ENCODE data around the gene TMEM123.
A peak's percentile ranks its signal among the peaks of the same experiment; 100 is the strongest.
"Not testable (repeated sequence)": the region's sequence is repeated elsewhere in the genome, so short reads cannot be mapped to it uniquely, and the experiment has no call there.

The TMEM123 gene

GRCh38 chr11:102451681-102452460, 694 bp downstream of the TMEM123 start:
- intact Hi-C loops (cut with DNase I), result loop anchor here (1.0 to 5.0 kb wide), 3 partner anchors 45 to 105 kb away; partner anchors contain the start of gene BIRC2

GRCh38 chr11:102451041-102451680, 1.4 kb downstream of the TMEM123 start:
- DNase-seq, result no peak
- intact Hi-C loops (cut with DNase I), result loop anchor here (1.0 to 5.0 kb wide), 3 partner anchors 46 to 104 kb away; partner anchors contain the start of gene BIRC2

More at GRCh38 chr11:102451681-102452460, 694 bp downstream of the TMEM123 start:
- DNase-seq, result peak; percentile 37 to 94 (median 62)

DNA sequence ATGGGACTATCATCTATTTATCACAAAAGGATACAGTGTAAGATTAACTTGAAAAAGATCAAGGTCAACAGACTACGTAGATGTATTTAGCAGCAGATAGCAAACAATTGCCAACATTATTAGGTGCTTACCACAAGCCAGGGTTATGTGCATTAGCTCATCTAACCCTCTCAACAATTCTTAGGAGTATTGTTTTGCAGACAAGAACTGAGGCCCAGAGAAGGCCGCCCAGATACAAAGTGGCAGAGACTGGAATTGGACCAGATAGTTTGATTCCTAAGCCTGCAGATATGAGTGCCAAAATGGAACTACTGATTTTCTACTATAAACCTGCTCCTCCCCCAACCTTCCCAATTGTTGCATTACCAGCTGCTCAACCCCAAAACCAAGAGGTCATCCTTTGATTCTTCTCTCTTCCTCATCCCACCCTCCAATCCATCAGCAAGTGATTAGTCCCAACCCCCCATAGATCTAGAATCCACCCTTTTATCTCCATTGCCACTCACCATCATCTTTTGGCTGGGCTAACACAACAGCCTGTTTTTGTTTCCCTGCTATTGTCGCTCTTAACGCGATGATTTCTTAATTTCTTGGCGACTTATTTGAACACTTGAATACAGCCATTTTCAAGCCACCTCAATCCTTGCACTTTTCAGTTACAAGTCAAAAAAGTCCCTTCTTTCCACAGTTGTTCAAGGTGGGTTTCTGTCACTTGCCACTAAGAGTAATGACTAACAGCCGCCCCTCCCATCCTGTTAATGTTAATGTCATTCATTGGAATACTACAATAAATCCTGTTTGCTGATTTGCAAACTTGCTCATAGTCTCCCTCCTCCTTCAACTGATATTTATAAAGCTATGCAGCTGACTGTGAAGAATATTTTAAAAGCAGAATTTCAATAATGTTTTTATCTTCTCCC, 2.7 kb downstream of the TMEM123 start:
- intact Hi-C loops (cut with DNase I), result loop anchor here (5.0 kb wide), 2 partner anchors 47 to 103 kb away; partner anchors contain the start of gene BIRC2
- no peak for DNase-seq

GRCh38 chr11:102448869-102449224, 3.7 kb downstream of the TMEM123 start:
- intact Hi-C loops (cut with DNase I), result no loop called here

GRCh38 chr11:102447941-102448868, 4.4 kb downstream of the TMEM123 start:
- intact Hi-C loops (cut with DNase I), result no loop called here
- DNase-seq, result no peak

More at GRCh38 chr11:102448869-102449224, 3.7 kb downstream of the TMEM123 start:
- DNase-seq, result no peak

- intact Hi-C loops (cut with DNase I), result no loop called here
- DNase-seq, result no peak
Measured at GRCh38 chr11:102447193-102447592, 5.4 kb downstream of the TMEM123 start.

DNA sequence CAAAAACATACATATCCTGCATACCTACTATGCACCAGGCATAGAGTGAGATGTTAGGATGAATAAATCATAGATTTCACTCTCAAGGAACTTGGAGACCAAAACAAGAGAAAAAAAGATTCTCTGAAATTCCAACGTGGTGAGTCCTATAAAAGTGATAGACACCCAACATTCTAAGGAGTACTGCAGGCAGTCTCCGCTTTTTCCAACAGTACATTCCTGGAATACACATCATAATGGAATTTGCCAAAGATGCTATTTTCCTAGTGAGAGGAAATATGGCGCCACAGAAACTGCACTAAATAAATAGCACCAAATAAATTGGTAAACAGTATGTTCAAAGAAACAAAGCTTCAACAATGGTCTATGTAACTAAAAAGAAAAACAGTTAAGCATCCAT, 6.0 kb downstream of the TMEM123 start:
- intact Hi-C loops (cut with DNase I), result no loop called here
- no peak for DNase-seq

DNA sequence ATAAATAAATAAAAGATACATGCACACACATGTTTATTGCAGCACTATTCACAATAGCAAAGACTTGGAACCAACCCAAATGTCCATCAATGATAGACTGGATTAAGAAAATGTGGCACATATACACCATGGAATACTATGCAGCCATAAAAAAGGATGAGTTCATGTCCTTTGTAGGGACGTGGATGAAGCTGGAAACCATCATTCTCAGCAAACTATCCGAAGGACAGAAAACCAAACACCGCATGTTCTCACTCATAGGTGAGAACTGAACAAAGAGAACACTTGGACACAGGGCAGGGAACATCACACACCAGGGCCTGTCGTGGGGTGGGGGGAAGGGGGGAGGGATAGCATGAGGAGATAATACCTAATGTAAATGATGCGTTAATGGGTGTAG, 7.9 kb downstream of the TMEM123 start:
- DNase-seq; intact Hi-C loops (cut with DNase I): not testable (repeated sequence)

DNA sequence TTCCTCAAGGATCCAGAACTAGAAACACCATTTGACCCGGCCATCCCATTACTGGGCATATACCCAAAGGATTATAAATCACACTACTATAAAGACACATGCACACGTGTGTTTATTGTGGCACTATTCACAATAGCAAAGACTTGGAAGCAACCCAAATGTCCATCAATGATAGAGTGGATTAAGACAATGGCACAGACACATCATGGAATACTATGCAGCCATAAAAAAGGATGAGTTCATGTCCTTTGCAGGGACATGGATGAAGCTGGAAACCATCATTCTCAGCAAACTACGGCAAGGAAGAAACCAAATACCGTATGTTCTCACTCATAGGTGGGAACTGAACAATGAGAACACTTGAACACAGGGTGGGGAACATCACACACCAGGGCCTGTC, 8.4 kb downstream of the TMEM123 start:
- not testable (repeated sequence) for DNase-seq

GRCh38 chr11:102439063-102439363, 13.6 kb downstream of the TMEM123 start:
- DNase-seq; intact Hi-C loops (cut with DNase I): not testable (repeated sequence)

More for the DNA sequence above, 8.4 kb downstream of the TMEM123 start:
- intact Hi-C loops (cut with DNase I), result not testable (repeated sequence)

GRCh38 chr11:102438311-102439062, 14.1 kb downstream of the TMEM123 start:
- intact Hi-C loops (cut with DNase I), result no loop called here
- DNase-seq, result peak in 3 of 10 donors; percentile 33 to 87 (median 72)

- intact Hi-C loops (cut with DNase I), result no loop called here
- no peak for DNase-seq
Measured at GRCh38 chr11:102437727-102438126, 14.8 kb downstream of the TMEM123 start.

DNA sequence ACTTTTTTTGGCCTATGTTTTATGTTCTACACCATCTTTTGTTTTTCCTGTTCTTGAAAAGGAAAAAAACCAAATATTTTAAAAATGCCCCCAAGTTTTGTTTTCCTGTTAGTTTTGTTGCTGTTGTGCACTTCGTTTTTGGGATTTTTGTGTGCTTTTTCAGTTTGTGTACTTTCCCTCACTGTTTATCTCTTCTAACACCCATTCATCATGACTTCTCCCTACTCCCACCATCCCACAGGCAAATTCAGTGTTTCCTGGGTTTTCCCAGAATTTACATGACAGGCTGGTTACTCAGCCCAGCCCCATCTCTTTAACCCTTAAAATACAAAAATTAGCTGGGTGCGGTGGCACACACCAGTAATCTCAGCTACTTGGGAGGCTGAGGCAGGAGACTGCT, 15.6 kb downstream of the TMEM123 start:
- DNase-seq, result no peak
- intact Hi-C loops (cut with DNase I), result no loop called here

DNA sequence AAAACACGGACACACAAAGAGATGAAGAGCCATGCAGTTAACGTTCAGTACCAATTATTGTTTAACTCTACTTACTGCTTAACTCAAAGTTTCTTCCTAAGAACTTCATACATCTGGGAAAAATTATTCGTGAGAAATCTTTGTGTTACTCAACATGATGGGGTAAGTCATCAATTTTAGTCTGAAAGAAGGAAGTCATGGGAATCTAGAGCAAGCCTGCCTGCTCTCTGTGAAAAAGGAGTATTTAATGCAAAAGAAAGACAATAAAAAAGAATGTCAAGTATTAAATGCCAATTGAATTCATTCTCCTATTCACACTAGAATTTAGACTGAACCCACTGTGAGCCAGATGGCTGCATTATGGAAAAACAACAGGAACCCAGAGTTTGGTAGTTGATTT, 16.0 kb downstream of the TMEM123 start:
- no peak for DNase-seq
- intact Hi-C loops (cut with DNase I), result no loop called here

- DNase-seq, result no peak
- intact Hi-C loops (cut with DNase I), result no loop called here
Measured at GRCh38 chr11:102435688-102436087, 16.9 kb downstream of the TMEM123 start.

DNA sequence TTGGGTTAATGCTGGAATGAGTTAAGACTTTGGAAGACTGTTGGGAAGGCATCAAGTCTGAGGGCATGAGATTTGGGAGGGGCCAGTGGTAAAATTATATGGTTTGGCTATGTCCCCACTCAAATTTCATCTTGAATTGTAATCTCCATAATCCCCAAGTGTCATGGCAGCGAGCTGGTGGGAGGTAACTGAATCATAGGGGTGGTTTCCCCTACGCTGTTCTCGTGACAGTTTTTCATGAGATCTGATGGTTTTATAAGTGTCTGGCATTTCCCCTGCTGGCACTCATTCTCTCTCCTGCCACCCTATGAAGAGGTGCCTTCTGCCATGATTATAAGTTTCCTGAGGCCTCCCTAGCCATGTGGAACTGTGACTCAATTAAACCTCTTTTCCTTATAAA, 19.0 kb downstream of the TMEM123 start:
- intact Hi-C loops (cut with DNase I); DNase-seq: not testable (repeated sequence)

DNA sequence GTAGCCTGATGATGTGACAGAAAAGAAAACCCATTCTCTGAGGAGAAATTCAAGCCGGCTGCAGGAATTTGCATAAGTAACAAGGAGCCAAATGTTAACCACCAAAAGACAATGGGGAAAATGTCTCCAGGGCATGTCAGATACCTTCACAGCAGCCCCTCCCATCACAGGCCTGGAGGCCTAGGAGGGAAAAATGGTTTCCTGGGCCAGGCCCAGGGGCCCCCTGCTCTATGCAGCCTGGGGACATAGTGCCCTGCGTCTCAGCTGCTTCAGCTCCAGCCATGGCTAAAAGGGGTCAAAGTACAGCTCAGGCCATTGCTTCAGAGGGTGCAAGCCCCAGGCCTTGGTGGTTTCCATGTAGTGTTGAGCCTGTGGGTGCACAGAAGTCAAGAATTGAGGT, 20.0 kb downstream of the TMEM123 start:
- DNase-seq; intact Hi-C loops (cut with DNase I): not testable (repeated sequence)

DNA sequence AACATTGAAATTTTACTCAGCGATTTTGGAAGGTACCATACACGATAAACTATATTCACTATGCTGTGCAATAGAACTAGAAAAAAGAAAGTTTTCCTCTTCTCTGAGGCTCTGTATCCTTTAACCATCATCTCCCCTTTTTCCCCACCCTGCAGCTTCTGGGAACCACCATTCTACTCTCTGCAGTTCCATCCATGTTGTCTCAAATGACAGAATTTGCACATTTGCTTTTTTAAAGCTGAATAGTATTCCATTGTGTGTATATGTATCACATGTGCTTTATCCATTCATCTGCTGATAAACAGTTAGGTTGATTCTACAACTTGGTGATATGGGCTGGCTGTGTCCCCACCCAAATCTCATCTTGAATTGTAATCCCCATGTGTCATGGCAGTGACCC, 21.2 kb downstream of the TMEM123 start:
- intact Hi-C loops (cut with DNase I), result no loop called here
- DNase-seq, result no peak

Measured in posterior cingulate gyrus (tissue), 11 donors.